ENCODE data around the gene TMEM212. TPM values are rescaled to one million over a fixed set of nuclear protein-coding genes. Genes with fewer than 3 reads are reported as not detected.
"Not testable (repeated sequence)": the region's sequence is repeated elsewhere in the genome, so short reads cannot be mapped to it uniquely, and the experiment has no call there.

The TMEM212 gene
- total RNA-seq, 1 experiment from 2014 or later: not detected

- no peaks in the 10 kb centered on the region for H3K4me1 ChIP-seq
- H3K36me3 ChIP-seq: no peaks in the 10 kb centered on the region
- no peaks in the 10 kb centered on the region for H3K9me3 ChIP-seq (replicated peaks)
- H3K27me3 ChIP-seq: no peaks in the 10 kb centered on the region
- H3K4me3 ChIP-seq: no peak overlapping the region
- H3K27ac ChIP-seq: no peak overlapping the region
- DNase-seq: no peak
Measured at GRCh38 chr3:171895900-171896299, 52.8 kb downstream of the TMEM212 start.

- H3K27ac ChIP-seq: no peak overlapping the region
- no peaks in the 10 kb centered on the region for H3K36me3 ChIP-seq
- no peaks in the 10 kb centered on the region for H3K4me1 ChIP-seq
- H3K4me3 ChIP-seq: no peak overlapping the region
- no peaks in the 10 kb centered on the region for H3K27me3 ChIP-seq
- no peak for DNase-seq
- no peaks in the 10 kb centered on the region for H3K9me3 ChIP-seq (replicated peaks)
Measured at GRCh38 chr3:171896316-171896715, 53.2 kb downstream of the TMEM212 start.

DNA sequence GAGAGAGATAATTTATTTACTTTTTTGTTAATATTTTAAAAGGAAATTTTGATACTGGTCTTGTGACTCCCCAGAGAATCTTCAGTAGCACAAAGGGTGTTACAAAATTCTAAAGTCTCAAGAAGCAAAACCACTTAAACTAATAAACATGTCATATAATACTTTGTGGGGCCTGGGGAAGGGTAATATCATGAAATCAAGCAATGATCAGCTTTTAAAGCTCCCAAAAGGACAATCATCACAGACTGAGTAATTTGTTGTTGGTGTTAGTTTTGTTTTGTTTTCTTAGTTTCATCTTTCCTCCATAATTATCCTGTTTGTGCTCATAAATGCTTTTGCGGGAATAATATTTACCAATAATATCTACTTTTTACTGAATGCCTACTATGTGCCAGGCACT lies 55.0 kb downstream of the TMEM212 start:
- Histone ChIP-seq H3K4me1 (no peaks in the 10 kb centered on the region), H3K27me3 (no peaks in the 10 kb centered on the region), H3K4me3 (no peak overlapping the region), H3K9me3 (replicated peaks) (no peaks in the 10 kb centered on the region), H3K27ac (no peak overlapping the region), H3K36me3 (no peaks in the 10 kb centered on the region)
- DNase-seq: no peak

GRCh38 chr3:171900446-171900845 lies 57.3 kb downstream of the TMEM212 start:
- no peaks in the 10 kb centered on the region for H3K9me3 ChIP-seq (replicated peaks)
- H3K36me3 ChIP-seq: no peaks in the 10 kb centered on the region
- no peak overlapping the region for H3K27ac ChIP-seq
- no peak overlapping the region for H3K4me3 ChIP-seq
- H3K27me3 ChIP-seq: no peaks in the 10 kb centered on the region
- no peak for DNase-seq
- H3K4me1 ChIP-seq: no peaks in the 10 kb centered on the region

- H3K4me1 ChIP-seq: no peaks in the 10 kb centered on the region
- H3K4me3 ChIP-seq: no peak overlapping the region
- no peaks in the 10 kb centered on the region for H3K36me3 ChIP-seq
- DNase-seq: peak; percentile 7 to 21
- no peak overlapping the region for H3K27ac ChIP-seq
- no peaks in the 10 kb centered on the region for H3K27me3 ChIP-seq
- H3K9me3 ChIP-seq (replicated peaks): no peaks in the 10 kb centered on the region
Measured at GRCh38 chr3:171901615-171902312, 58.6 kb downstream of the TMEM212 start.

DNA sequence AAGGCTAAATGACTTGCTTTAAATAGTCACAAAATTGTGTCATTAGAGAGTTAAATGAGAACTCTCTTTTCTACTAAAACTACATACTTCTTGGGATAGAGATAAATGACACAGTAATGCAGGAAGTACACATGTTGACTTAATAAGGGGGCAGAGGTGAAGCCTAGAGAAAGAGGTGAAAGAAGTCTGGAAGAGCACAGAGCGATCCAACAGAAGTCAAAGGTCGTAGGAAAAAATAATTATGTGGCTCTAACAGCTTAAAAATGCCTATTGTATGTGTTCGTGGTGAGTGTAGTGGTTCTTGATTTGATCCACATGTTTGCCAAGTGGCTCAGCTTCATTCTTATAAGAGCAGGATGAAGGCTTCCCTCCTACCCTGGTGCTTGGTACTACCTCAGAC lies 61.7 kb downstream of the TMEM212 start:
- Histone ChIP-seq H3K4me3 (no peak overlapping the region), H3K4me1 (no peaks in the 10 kb centered on the region), H3K27me3 (no peaks in the 10 kb centered on the region), H3K27ac (no peak overlapping the region), H3K9me3 (replicated peaks) (no peaks in the 10 kb centered on the region; the same call in 1 of the 2 replicates), H3K36me3 (no peaks in the 10 kb centered on the region)
- DNase-seq: no peak

- H3K4me1 ChIP-seq; H3K36me3 ChIP-seq; H3K4me3 ChIP-seq; DNase-seq; H3K27ac ChIP-seq; H3K27me3 ChIP-seq; H3K9me3 ChIP-seq (replicated peaks): not testable (repeated sequence)
Measured at GRCh38 chr3:171906503-171906902, 63.4 kb downstream of the TMEM212 start.

DNA sequence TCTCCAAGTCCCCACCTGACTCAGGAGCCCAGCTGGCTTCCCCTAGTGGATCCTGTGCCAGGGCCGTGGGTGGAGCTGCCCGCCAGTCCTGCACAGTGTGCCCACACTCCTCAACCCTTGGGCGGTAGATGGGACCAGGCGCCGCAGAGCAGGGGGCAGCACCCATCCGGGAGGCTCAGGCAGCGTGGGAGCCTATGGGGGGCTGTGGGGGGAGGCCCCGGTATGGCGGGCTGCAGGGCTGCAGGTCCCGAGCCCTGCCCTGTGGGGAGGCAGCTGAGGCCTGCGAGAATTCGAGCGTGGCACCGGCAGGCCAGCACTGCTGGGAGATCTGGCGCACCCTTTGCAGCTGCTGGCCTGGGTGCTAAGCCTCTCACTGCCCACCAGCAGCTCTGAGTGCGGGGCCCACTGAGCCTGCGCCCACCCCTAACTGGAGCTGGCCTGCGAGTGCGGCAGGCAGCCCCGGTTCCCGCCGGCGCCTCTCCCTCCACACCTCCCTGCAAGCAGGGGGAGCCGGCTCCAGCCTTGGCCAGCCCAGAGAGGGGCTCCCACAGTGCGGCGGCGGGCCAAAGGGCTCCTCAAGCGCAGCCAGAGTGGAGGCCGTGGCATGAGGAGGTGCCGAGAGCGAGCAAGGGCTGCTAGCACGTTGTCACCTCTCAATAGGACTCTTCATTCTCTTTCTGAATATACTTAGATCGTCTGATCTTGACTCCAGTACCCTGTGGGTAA lies 64.0 kb downstream of the TMEM212 start:
- no peaks in the 10 kb centered on the region for H3K4me1 ChIP-seq
- H3K27me3 ChIP-seq: no peaks in the 10 kb centered on the region
- H3K36me3 ChIP-seq: no peaks in the 10 kb centered on the region
- H3K9me3 ChIP-seq (replicated peaks): no peaks in the 10 kb centered on the region; the same call in 1 of the 2 replicates
- no peak overlapping the region for H3K4me3 ChIP-seq
- H3K27ac ChIP-seq: no peak overlapping the region
- no peak for DNase-seq

GRCh38 chr3:171907761-171908160 lies 64.6 kb downstream of the TMEM212 start:
- no peak overlapping the region for H3K4me3 ChIP-seq
- no peaks in the 10 kb centered on the region for H3K36me3 ChIP-seq
- H3K27ac ChIP-seq: no peak overlapping the region
- no peaks in the 10 kb centered on the region for H3K27me3 ChIP-seq
- H3K4me1 ChIP-seq: no peaks in the 10 kb centered on the region
- no peaks in the 10 kb centered on the region; the same call in 1 of the 2 replicates for H3K9me3 ChIP-seq (replicated peaks)
- DNase-seq: no peak

DNA sequence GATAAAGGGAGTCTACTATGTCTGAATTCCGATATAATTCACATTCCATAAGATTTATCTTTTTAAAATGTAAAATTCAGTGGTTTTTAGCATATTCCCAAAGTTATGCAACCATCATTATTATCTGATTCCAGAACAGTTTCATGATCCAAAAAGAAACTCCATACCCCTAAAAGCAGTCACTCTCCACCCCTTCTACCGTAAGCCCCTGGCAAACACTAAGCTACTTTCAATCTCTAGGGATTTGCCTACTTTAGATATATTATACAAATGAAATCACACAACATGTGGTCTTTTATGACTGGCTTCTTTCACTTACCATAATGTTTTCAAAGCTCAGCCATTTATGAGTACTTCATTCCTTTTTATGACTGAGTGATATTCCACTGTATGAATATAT lies 65.6 kb downstream of the TMEM212 start:
- Histone ChIP-seq H3K27ac (no peak overlapping the region), H3K36me3 (no peaks in the 10 kb centered on the region), H3K9me3 (replicated peaks) (no peaks in the 10 kb centered on the region; the same call in 1 of the 2 replicates), H3K4me1 (no peaks in the 10 kb centered on the region), H3K4me3 (no peak overlapping the region), H3K27me3 (no peaks in the 10 kb centered on the region)
- no peak for DNase-seq

Other genes with a start within 250 kb of the TMEM212 start
- 4.2 and 5.2 TPM in 2 replicates for gene PLD1, start 32.9 kb upstream of the TMEM212 start, total RNA-seq (2014; rRNA removed; shearing (Covaris generic))
- 57.2 and 62.3 TPM in 2 replicates for gene FNDC3B, start 196.2 kb downstream of the TMEM212 start, total RNA-seq (2014; rRNA removed; shearing (Covaris generic))

Measured in SJCRH30 (cell line).